Sigmoid colon (tissue), 4 donors: Measurements from ENCODE around the gene HACD2.

Source experiments
- CTCF ChIP-seq, 4 experiments: fragments of 450-650 bp in 3 of 4; fragments of 200-600 bp in 1 of 4; IDR thresholded peaks; one replicate each; pipeline ENCODE4 v1.5.1; 2016 to 2019; ENCODE audit warnings: antibody characterized with exemption in 4 of 4, mild to moderate bottlenecking in 3 of 4, moderate library complexity in 2 of 4
- EP300 ChIP-seq, 4 donors: sonication (generic); formaldehyde crosslinking; IDR thresholded peaks; one replicate each; pipeline ENCODE4 v1.6.1; 2017; ENCODE audit warnings: antibody characterized with exemption in 4 of 4
- POLR2A ChIP-seq, 2 donors: fragments of 450-650 bp; IDR thresholded peaks; one replicate each; pipeline ENCODE4 v1.6.1; 2016; ENCODE audit warnings: antibody characterized with exemption in 2 of 2, mild to moderate bottlenecking in 2 of 2, moderate library complexity in 2 of 2

- TF ChIP-seq EP300 (IDR thresholded peaks at IDR 0.05), result no peak
- TF ChIP-seq POLR2A (IDR thresholded peaks at IDR 0.05), result no peak
- TF ChIP-seq CTCF (IDR thresholded peaks at IDR 0.05), result no peak
Observed at GRCh38 chr3:123632161-123632655, 47.4 kb upstream of the HACD2 start.
